ENCODE data around the gene NPM3.

Gene NPM3

DNA sequence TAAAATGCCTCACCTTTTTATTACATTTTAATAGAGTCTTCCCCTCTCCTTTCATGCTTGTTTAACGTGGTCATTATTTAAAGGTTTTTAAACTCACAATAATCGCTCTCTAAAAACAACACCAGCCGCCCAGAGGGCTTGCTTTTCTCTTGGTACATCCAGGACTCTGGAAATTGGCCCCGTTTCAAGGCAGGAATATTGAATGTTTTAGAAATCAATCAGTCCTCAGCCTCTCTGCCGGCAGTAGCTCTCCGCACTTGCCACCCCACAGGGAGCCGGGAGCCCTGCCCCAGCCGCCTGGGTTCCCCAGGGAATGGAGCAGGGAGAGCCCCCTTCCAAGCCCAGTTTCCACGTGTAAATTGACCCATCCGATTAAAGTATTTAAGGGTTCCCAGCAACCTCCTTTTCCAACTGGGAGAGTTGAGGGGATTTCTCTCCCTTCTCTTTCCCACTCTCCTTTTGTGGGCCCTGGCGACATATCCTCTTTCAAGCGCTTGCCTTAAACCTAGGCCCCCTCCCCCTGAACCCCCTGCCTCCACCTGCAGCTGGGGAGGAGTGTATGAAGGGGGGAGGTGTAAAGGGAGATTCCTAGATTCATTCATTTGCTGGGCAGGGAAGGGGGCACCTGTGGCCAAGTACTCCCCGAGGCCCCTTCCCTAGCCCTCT lies 9.2 kb downstream of the NPM3 start:
- DNase-seq = no peak

- no peak for DNase-seq
These were observed 10.1 kb downstream of the NPM3 start for GRCh38 chr10:101772895-101773761.

DNA sequence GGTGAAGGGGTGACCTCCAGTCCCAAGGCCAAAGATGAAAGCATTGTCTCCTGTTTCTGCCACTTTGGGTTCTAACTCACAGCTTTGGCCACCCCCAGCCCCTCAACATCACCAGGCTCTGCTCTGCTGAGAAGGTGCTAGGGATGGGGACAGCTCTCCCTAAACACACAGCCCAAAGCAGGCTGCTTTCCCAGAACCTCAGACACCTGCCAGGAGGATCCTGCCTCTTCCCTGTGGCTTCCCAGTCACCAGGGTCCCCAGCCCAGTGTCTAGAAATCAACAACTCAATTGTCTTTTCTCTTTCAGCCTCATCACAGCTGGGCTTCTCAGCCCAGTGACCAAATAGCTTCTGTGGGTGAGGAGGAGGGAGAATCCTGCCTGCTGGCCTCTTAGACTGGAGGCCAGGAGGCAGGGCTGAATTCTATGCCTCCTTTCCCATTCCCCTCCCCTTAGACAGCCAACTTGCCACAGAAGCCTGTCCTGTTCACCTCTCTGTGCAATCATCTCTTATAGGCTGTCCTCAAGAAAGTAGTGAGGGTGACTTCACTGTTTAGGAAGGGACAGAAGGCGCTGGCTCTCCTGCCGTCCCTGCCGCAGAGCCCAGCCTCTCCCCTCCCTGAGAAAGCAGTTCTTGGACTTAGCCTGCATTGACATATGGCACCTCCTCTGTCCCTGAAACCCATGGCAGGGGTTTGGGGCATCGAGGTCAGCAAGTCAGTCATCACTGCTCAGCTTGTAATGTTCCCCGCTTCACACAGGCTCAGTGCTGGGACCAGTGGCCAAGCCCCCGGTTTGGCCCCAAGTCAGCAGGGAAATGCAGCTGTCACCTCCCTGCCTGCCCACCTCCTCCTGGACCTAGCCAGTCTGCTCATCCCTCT lies 11.0 kb downstream of the NPM3 start:
- DNase-seq = no peak

DNA sequence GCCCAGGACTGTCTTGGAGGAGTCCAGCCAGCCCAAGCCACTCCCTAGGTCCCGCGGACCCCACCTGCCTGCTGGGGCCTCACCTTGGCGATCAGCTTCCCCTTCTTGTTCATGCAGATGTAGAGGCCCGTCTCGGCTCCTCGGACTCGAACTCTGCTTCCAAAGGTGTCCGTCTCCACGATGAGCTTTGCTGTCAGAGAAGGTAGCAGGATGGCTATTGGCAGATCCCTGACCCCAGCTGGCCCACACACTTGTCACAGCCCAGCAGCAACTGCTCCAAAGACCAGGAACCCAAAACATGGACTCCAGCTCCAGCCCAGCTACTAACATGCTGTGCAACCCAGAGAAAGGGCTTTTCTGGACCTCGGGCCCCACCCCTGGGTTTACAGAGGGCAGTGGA lies 11.9 kb downstream of the NPM3 start:
- no peak for DNase-seq

DNA sequence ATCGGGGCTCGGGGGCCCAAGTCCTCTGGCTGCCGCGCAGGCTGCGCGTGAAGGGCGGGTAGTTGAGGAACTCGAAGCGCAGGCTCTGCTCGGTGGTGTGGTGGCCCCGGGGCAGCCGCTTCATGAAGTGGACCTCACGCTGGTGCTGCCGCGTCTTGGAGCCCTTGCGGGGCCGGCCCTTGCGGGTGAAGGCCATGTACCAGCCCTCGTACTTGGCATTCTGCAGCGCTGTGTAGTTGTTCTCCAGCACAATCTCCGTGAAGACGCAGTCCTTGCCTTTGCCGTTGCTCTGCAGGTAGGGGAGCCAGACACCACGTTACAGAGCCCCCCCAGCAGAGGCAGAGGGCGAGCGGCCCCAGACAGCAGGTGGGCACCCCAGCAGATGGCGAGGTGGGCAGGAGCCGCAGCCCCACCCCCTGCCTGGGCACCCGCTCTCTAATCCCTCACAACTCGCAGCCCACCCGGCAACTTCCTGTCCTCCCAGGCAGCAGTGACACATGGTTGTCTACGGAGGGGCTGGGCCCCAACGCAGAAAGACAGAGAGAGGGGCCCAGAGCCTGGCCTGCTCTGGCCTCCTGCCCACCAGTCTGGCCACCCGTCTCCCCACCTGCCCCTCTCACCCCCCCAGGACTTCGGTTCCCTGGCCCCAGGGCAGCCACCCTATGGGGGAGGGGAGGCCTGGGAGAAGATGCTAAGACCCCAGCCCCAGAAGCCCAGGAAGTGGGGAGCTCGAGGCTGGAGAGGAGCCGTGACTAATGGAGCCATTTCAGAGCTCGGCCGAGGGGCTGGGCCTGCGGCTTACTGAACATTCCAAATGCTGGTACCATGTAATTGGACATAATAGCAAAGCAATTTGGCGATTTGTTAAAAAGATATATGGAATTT lies 12.7 kb downstream of the NPM3 start:
- DNase-seq = no peak

- no peak for DNase-seq
These were observed 13.6 kb downstream of the NPM3 start for GRCh38 chr10:101769541-101770180.

GRCh38 chr10:101768791-101769170 lies 14.5 kb downstream of the NPM3 start:
- DNase-seq = no peak

DNA sequence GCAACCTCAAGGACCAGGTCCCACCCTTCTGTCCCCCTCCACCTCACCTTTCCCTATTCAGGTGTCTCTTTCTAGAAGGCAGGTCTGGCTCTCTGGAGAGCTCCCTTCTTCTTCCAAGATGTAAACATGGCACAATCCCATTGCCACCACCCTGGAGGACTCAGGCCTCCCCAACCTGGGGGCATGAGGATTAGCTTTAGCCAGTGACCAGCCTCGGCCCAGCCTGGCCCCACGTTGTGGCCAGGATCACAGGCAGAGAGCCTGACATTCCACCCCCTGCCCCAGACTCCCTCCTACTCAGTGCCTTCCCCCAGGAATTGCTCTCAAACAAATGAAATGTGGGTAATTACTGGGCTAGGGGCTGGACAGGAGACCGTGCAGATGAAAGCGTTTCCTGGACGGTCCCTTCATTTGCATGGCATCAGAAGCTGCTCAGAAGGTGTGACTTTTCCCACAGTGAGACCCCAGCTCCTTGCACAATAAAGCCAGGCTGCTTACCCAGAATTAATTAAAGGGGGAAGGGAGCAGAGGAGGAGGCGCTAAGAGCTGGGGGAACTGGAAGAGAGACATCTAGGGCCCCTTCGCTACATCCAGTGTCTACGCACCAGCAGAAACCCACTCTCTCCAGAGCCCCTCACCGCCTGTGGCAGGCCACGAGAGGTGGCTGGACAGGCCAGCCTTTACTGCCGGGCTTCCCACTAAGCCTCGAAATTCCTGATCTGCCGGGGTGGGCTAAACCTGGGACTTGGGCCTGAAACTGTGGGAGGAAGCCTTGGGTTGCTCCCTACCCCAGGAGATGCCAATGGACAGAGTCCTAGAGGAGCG lies 15.1 kb downstream of the NPM3 start:
- DNase-seq = no peak

GRCh38 chr10:101767600-101767945 lies 15.7 kb downstream of the NPM3 start:
- DNase-seq = no peak

GRCh38 chr10:101766753-101767599 lies 16.3 kb downstream of the NPM3 start:
- no peak for DNase-seq

DNA sequence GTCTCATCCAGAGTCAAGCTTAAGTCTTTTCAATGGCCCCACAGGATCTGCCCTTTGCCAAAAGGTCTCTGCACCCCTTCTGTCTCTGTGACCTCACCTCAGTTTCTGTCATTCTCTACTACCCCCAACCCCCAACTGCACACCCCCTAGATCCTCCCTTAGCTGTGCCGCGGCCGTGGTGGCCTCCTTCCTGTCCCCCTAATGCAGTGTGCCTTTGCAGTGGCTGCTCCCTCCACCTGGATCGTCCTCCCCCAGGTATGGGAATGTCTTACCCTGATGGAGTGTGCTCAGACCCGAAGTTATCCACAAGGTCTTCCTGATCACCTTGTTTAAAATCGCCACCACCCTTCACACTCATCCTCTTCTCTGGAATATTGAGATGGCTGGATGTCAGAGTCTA lies 16.9 kb downstream of the NPM3 start:
- no peak for DNase-seq

GRCh38 chr10:101763141-101763846 lies 20.0 kb downstream of the NPM3 start:
- no peak for DNase-seq

DNA sequence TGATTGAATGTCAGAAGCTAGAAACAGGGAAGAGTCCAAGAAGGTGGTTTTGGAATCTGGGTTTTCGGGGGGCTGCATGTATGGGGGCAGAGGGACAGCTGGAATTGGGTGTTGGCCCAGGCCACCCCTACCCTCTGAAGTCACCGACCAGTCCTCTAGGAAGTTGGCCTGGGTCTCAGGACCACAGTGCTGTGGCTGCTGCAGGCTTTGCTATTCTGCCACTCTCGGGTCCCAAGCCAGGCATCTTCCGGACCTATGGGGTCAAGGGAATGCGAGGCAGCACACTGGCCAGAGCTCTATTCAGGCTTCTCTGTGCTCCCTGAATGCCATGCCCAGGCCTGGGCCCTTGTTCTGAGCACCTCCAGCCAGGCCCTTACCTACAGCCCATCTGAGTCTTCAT lies 20.5 kb downstream of the NPM3 start:
- no peak for DNase-seq

DNA sequence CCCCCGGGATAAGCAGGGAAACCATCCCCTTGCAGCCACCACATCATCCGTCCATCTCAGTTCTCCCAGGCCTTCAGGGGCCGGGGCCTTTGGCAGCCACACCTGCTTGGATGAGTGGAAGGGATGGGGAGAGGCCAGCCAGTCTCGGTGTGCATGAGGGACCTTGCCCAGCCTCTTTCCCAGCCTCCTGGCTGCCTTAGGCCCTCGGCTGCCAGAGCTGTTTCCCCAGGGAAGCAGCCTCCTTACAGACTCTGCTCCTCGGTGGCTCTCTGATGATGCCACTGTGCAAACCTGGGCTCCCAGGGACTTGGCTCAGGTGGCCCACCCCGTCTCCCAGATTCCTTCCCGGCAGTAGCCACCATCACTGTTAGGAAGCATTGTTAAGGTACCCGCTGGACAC lies 22.0 kb downstream of the NPM3 start:
- DNase-seq = no peak

GRCh38 chr10:101760510-101760909 lies 22.7 kb downstream of the NPM3 start:
- no peak for DNase-seq

- no peak for DNase-seq
These were observed 23.7 kb downstream of the NPM3 start for GRCh38 chr10:101759309-101760247.

DNA sequence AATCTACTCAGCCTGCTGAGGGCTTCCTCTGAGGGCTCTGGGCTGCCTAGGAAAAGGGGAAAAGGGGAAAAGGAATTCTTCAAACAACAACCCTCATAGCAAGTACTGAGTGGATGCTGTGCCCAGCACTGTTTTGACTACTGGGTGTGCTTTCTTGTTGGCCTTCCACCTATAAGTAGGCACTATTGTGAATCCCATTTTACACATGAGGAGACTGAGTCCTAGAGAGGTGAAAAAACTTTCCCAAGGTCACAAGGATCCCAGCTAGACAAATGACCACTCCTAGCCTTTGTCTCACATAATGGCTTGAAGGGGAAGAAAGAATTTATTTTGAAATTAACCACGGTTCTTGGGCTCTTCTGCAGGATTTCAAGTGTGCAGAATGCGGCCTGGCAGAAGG lies 24.4 kb downstream of the NPM3 start:
- no peak for DNase-seq

DNA sequence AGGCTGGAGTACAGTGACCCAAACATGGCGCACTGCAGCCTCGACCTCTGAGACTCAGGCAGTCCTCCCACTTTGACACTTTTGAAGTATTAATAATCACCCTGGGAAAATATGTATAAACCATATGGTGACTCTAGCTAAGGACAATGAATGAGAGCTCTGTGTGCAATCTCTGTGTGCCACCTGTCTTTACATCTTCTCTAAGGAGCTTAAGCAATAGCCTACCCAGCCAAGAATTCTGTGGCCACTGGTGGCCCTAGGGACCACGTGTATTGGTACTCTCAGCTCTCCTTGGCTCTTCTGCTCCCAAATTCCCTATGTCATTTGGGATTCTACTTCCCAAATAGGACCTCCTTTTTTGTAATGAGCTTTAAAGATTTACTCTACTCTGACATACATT lies 31.0 kb downstream of the NPM3 start:
- DNase-seq = no peak
